Gastrocnemius medialis (tissue), 4 donors: ENCODE data around the gene MAFB.

Experiments used
- POLR2A ChIP-seq, 2 donors: fragments of 450-650 bp; IDR thresholded peaks; one replicate each; pipeline ENCODE4 v1.6.1; 2017; ENCODE audit warnings: antibody characterized with exemption in 2 of 2, mild to moderate bottlenecking in 2 of 2, moderate library complexity in 2 of 2
- TF ChIP-seq, protein P1 (sequence below), 5 experiments: fragments of 450-650 bp in 3 of 5; fragments of 200-600 bp in 2 of 5; sonication (generic) in 2 of 5; IDR thresholded peaks in 4 of 5; conservative IDR thresholded peaks in 1 of 5; 1 replicate in 4 of 5; 2 replicates in 1 of 5; pipeline ENCODE4 v1.5.1; 2016 to 2019; ENCODE audit warnings: antibody characterized with exemption in 5 of 5, mild to moderate bottlenecking in 3 of 5, moderate library complexity in 3 of 5

DNA sequence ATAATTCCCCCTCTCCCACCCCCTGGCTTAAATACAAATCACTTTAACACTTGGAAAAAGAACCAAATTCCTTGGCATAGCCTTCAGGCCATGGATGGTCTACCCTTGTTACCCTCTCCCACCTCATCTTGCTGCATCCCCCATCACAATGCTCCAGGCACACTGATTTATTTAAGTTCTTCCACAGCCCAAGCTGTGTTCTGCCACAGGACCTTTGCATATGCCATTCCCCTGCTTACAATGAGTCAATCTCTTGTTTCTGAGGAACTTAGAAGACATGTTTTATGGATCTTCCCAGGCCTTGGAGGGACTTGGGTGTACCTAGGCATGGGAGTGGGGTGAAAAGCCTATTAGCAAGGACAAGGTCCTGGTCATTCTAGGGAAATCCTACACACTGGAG, 6.2 kb upstream of the MAFB start:
- TF ChIP-seq, protein P1, sequence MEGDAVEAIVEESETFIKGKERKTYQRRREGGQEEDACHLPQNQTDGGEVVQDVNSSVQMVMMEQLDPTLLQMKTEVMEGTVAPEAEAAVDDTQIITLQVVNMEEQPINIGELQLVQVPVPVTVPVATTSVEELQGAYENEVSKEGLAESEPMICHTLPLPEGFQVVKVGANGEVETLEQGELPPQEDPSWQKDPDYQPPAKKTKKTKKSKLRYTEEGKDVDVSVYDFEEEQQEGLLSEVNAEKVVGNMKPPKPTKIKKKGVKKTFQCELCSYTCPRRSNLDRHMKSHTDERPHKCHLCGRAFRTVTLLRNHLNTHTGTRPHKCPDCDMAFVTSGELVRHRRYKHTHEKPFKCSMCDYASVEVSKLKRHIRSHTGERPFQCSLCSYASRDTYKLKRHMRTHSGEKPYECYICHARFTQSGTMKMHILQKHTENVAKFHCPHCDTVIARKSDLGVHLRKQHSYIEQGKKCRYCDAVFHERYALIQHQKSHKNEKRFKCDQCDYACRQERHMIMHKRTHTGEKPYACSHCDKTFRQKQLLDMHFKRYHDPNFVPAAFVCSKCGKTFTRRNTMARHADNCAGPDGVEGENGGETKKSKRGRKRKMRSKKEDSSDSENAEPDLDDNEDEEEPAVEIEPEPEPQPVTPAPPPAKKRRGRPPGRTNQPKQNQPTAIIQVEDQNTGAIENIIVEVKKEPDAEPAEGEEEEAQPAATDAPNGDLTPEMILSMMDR (IDR thresholded peaks at IDR 0.05 in 4 of 5, conservative IDR thresholded peaks at IDR 0.05 in 1 of 5): no peak
- TF ChIP-seq POLR2A (IDR thresholded peaks at IDR 0.05): no peak
